IPS DF 6.9 (cell line): ENCODE results near the gene POLR3GL.
"Not testable (repeated sequence)": the region's sequence is repeated elsewhere in the genome, so short reads cannot be mapped to it uniquely, and the experiment has no call there.

Source experiments
- DNase-seq: peaks from one replicate; pipeline ENCODE4 v3.0.0-alpha.2; 2013; ENCODE audit warnings: low read depth, low spot score
- H3K27ac ChIP-seq: one replicate; pipeline ENCODE4 v1.5.1; 2013; ENCODE audit warnings: low read length, control low read depth
- H3K27me3 ChIP-seq: 2 replicates; pipeline ENCODE4 v1.6.1; 2013; ENCODE audit warnings: mild to moderate bottlenecking, low read length; ENCODE audit not compliant: control insufficient read depth, insufficient read depth
- H3K36me3 ChIP-seq: 2 replicates; pipeline ENCODE4 v1.6.1; 2013; ENCODE audit warnings: low read length; ENCODE audit not compliant: control insufficient read depth, insufficient read depth
- H3K4me1 ChIP-seq: 2 replicates; pipeline ENCODE4 v1.6.1; 2013; ENCODE audit warnings: low read length; ENCODE audit not compliant: control insufficient read depth, insufficient read depth
- H3K4me3 ChIP-seq: 2 replicates; pipeline ENCODE4 v1.5.1; 2013; ENCODE audit warnings: mild to moderate bottlenecking, low read length
- H3K9me3 ChIP-seq: 2 replicates; pipeline ENCODE4 v1.6.1; 2013; ENCODE audit warnings: low read length, inconsistent platforms; ENCODE audit not compliant: control insufficient read depth, insufficient read depth
- WGBS: extraction: QIAGEN DNeasy Blood & Tissue Kit; methylation state at CpG from one replicate; pipeline ENCODE4 v1.1.7; 2013; ENCODE audit warnings: mixed read lengths, missing lambda C conversion rate; ENCODE audit not compliant: insufficient read length, insufficient coverage; 5-methylcytosine and 5-hydroxymethylcytosine counted together

The POLR3GL gene

GRCh38 chr1:146019231-146020057 lies 55.0 kb downstream of the POLR3GL start:
- peak overlapping the region; percentile 11; the same call in 1 of the 2 replicates for H3K4me3 ChIP-seq

GRCh38 chr1:146020058-146021049 lies 55.9 kb downstream of the POLR3GL start:
- no CpG with 5 or more reads among the region's 4 CpGs for WGBS
- H3K27me3 ChIP-seq: peaks cover 7% of the 10 kb centered on the region; the same call in 1 of the 2 replicates
- H3K4me1 ChIP-seq: no peaks in the 10 kb centered on the region; the same call in 1 of the 2 replicates
- H3K36me3 ChIP-seq: no peaks in the 10 kb centered on the region
- no peak overlapping the region for H3K27ac ChIP-seq
- no peak overlapping the region for H3K4me3 ChIP-seq
- DNase-seq: no peak
- H3K9me3 ChIP-seq: no peaks in the 10 kb centered on the region

More at GRCh38 chr1:146019231-146020057, 55.0 kb downstream of the POLR3GL start:
- no peaks in the 10 kb centered on the region for H3K36me3 ChIP-seq
- no CpG with 5 or more reads among the region's 43 CpGs for WGBS
- no peak for DNase-seq
- no peaks in the 10 kb centered on the region for H3K9me3 ChIP-seq
- H3K4me1 ChIP-seq: no peaks in the 10 kb centered on the region; the same call in 1 of the 2 replicates
- H3K27me3 ChIP-seq: peaks cover 7% of the 10 kb centered on the region; the same call in 1 of the 2 replicates
- no peak overlapping the region for H3K27ac ChIP-seq

GRCh38 chr1:146021050-146021445 lies 56.6 kb downstream of the POLR3GL start:
- DNase-seq: no peak
- Histone ChIP-seq H3K27me3 (peaks cover 7% of the 10 kb centered on the region; the same call in 1 of the 2 replicates), H3K36me3 (no peaks in the 10 kb centered on the region), H3K4me1 (no peaks in the 10 kb centered on the region; the same call in 1 of the 2 replicates), H3K4me3 (no peak overlapping the region), H3K9me3 (no peaks in the 10 kb centered on the region), H3K27ac (no peak overlapping the region)
- WGBS: no CpG with 5 or more reads among the region's 1 CpG

- no peak for DNase-seq
- H3K27ac ChIP-seq: no peak within 1 kb of the TSS
Observed at GRCh38 chr1:146021622-146022402, 57.3 kb downstream of the POLR3GL start, which contains the start of gene HJV. TSS of gene HJV (minus strand) at chr1:146021735. CDS start at chr1:146020231, 1,504 bp downstream.

GRCh38 chr1:146022403-146023127 lies 58.1 kb downstream of the POLR3GL start:
- no peak overlapping the region for H3K27ac ChIP-seq

More at GRCh38 chr1:146021622-146022402, 57.3 kb downstream of the POLR3GL start, which contains the start of gene HJV:
- H3K4me1 ChIP-seq: no peaks in the 10 kb centered on the region; the same call in 1 of the 2 replicates
- peaks cover 7% of the 10 kb centered on the region; the same call in 1 of the 2 replicates for H3K27me3 ChIP-seq
- H3K9me3 ChIP-seq: no peaks in the 10 kb centered on the region
- WGBS: 100% methylated on average over 1 of the region's 5 CpGs
- H3K36me3 ChIP-seq: no peaks in the 10 kb centered on the region
- H3K4me3 ChIP-seq: no peak within 1 kb of the TSS

GRCh38 chr1:146025787-146026495 lies 61.5 kb downstream of the POLR3GL start:
- not testable (repeated sequence) for H3K4me3 ChIP-seq, H3K9me3 ChIP-seq, H3K27me3 ChIP-seq, H3K36me3 ChIP-seq, DNase-seq, H3K4me1 ChIP-seq, H3K27ac ChIP-seq
- WGBS: no CpG with 5 or more reads among the region's 2 CpGs

More at GRCh38 chr1:146022403-146023127, 58.1 kb downstream of the POLR3GL start:
- Histone ChIP-seq H3K4me1 (no peaks in the 10 kb centered on the region; the same call in 1 of the 2 replicates), H3K27me3 (peaks cover 7% of the 10 kb centered on the region; the same call in 1 of the 2 replicates), H3K9me3 (no peaks in the 10 kb centered on the region), H3K4me3 (no peak overlapping the region), H3K36me3 (no peaks in the 10 kb centered on the region)
- WGBS: no CpG with 5 or more reads among the region's 7 CpGs
- DNase-seq: no peak

GRCh38 chr1:146026650-146027049 lies 62.2 kb downstream of the POLR3GL start:
- DNase-seq, H3K27me3 ChIP-seq, H3K27ac ChIP-seq, H3K4me1 ChIP-seq, H3K9me3 ChIP-seq, H3K4me3 ChIP-seq, H3K36me3 ChIP-seq: not testable (repeated sequence)
- WGBS: no CpG with 5 or more reads among the region's 1 CpG
